ENCODE data around the gene SEMA4A.
"Not testable (repeated sequence)": the region's sequence is repeated elsewhere in the genome, so short reads cannot be mapped to it uniquely, and the experiment has no call there.

SEMA4A gene

DNA sequence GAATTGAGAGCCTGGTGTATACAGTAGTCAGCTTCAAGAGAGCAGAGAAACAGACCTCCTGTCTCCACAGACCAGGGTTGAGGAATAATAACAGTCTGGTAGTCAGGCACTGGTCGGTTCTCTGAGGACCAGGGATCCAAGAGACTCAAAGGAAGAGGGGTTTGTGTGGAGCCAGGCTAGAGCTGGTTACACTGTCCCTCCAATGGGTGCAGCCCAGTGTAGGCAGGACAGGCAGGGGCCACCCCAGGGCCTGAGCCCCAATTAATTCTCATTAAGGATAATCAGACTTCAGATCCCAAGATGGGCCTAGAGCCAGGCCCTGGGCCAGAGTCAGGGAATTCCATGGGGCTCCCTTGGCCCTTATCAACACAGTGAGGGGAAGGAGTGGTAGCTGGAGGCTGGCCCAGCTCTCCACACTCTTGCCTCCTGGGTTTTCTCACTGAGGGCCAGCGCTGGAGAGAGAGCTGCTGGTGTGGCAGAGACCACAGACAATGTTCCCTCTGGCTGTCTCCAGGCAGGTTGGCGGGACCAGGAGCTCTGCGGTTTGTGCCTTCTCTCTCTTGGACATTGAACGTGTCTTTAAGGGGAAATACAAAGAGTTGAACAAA lies 9.1 kb downstream of the SEMA4A start:
- DNase-seq: no peak

DNA sequence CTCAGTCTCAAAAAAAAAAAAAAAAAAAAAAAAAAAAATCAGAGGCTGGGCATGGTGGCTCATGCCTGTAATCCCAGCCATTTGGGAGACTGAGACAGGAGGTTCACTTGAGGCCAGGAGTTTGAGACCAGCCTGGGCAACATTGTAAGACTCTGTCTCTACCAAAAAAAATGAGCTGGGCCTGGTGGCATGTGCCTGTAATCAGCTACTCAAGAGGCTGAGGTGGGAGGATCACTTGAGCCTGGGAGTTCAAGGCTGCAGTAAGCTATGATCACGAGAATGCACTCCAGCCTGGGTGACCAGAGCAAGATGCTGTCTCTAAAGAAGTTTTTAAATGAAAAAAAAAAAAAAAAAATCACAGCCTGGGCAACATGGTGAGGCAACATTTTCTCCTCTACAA lies 10.3 kb downstream of the SEMA4A start:
- no peak for DNase-seq

DNA sequence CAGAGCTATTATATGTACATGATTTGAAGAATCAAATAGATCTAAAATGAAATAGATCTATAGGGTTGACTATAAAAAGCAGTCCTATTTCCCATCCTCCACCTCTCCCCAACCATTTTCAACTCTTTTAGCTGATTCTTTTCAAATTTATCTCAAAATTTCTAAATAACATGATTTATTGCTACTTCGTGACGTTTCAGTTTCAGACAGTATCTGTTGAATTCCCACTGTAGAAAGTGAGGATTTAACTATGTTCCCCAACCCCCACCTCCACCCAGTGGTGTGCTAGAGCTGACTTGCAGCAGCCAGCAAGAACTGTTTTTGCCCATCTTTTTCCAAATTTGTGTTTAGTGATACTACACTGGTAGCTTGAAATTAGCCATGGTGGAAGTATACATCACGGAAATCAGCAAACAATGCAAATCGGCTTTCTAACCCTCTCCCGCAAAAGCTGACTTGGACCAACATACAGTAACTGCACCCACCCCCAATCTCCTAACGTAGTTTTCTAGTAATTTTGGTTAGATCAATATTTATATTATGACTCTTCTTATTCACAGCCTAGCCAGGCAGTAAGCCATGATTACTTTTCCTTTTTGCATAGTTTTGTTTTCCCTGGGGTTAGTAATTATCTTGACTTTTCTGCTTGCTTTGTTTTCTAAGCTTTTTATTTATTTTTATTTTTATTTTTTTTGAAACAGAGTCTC lies 10.9 kb downstream of the SEMA4A start:
- DNase-seq: no peak

DNA sequence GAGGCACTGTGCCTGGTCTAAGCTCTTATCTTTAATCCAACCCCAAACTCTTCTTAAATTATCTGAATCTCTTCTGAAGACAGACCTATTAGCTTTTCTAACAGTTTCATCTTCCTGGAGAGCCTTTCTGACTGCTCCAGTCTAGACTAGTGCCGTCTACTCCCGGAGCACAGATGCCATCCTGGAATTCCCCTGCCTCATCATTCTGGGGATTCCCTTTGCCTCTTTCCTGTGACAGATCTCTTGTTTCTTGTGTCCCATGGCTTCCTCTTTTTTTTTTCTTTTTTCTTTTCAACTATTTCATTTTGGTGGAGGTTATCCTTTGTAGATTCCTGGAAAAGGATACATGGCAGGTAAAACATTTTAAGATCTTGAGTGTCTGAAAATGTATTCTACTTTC lies 11.7 kb downstream of the SEMA4A start:
- no peak for DNase-seq

DNA sequence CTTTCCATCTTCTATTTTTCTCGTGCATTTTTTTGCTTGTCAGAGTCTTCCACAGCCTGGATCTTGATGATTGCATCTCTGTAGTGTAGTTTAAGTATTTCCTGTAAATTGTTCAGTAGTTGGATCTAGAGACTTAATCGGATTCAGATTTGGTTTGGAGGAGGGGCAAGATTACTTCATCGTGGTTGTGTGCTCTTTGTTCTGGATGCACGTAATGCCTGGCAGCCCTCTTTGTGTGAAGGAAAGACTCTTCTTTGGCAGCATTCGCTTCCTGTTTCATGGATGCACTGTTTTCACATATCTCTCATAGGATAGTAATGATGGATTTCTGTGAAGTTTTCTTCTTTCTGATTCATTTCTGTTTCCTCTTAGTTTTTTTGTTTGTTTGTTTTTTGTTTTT lies 14.2 kb downstream of the SEMA4A start:
- DNase-seq: no peak

DNA sequence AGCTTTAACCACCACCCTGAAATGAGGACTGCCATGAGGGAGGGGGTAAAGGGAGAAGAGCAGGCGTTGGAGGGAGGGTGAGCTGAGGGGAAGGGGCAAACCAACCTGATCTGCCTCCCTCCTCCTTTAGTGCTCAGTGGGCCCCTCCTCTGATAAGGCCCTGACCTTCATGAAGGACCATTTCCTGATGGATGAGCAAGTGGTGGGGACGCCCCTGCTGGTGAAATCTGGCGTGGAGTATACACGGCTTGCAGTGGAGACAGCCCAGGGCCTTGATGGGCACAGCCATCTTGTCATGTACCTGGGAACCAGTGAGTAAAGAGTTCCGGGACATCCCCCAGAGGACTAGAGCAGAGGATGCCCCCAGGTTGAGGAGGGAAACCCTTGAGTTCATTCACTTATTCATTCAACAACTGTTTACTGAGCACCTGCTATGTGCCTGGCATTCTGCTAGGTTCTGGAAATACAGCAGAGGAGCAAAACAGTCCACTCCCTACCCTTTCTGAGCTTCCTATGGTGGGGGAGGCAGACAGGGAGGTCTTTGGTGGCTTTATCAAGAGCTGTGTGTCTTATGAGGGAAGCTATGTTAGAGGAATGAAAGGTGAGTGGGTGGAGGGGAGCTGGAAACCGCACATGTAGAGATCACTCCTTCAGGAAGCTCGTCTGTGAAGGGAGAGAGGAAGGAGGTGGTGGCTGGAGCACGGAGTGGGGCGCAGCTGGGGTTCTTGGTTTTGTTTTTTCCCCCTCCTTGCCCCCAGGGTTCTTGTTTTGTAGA lies 19.5 kb downstream of the SEMA4A start:
- DNase-seq: no peak

DNA sequence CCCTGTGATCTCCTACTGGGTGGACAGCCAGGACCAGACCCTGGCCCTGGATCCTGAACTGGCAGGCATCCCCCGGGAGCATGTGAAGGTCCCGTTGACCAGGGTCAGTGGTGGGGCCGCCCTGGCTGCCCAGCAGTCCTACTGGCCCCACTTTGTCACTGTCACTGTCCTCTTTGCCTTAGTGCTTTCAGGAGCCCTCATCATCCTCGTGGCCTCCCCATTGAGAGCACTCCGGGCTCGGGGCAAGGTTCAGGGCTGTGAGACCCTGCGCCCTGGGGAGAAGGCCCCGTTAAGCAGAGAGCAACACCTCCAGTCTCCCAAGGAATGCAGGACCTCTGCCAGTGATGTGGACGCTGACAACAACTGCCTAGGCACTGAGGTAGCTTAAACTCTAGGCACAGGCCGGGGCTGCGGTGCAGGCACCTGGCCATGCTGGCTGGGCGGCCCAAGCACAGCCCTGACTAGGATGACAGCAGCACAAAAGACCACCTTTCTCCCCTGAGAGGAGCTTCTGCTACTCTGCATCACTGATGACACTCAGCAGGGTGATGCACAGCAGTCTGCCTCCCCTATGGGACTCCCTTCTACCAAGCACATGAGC lies 23.3 kb downstream of the SEMA4A start:
- no peak for DNase-seq

DNA sequence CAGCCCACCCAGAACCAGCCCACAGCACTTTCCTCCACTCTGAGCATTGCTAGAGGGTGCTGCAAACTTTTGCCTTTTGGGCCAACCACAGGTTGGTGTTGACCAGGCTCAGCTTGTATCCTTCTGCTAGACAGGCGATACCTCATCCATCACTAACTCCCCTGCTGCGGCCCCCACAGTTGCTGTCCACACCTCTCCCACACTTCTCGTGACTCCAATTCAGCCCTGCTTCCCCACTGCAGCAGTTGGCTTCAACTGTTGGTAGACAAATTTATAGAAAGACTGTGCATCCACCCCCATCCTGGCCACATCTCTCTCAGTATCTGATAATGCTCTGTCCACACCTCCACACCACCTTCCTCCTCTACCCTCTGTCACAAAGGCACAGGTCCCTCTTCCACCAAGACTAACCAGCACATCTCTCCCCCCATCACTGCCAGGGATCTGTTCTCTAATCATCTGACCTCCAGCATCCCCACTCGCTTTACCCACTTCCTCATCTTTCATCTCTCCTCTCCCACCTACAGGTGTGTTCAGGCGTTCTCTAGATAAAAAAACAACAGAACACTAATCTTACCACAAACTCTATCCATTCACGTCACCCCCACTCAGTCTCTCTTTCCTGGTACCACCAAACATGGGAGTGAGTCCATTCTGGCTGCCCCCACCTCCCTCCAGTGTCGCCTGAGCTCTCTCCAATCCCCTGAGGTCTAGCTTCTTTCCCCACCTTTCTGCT lies 24.7 kb downstream of the SEMA4A start:
- DNase-seq: no peak

DNA sequence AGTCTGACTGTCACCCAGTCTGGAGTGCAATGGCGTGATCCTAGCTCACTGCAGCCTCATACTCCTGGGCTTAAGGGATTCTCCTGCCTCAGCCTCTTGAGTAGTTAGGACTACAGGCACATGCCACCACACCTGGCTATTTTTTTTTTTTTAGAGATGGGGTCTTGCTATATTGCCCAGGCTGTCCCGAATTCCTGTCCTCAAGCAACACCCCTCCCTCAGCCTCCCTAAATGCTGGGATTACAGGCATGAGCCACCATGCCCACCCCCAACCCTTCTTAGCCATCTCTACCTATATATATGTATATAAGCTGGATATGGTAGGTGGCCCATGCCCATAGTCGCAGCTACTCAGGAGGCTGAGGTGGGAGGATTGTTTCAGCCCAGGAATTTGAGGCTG lies 27.1 kb downstream of the SEMA4A start:
- DNase-seq: no peak

DNA sequence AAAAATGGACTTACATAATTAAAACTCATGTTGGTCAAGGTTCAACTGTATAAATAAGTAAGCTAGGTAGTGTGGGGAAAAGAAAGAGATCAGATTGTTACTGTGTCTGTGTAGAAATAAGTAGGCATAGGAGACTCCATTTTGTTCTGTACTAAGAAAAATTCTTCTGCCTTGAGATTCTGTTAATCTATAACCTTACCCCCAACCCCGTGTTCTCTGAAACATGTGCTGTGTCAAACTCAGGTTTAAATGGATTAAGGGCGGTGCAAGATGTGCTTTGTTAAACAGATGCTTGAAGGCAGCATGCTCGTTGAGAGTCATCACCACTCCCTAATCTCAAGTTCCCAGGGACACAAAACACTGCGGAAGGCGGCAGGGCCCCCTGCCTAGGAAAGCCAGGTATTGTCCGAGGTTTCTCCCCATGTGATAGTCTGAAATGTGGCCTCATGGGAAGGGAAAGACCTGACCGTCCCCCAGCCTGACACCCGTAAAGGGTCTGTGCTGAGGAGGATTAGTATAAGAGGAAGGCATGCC lies 28.1 kb downstream of the SEMA4A start:
- DNase-seq: not testable (repeated sequence)

DNA sequence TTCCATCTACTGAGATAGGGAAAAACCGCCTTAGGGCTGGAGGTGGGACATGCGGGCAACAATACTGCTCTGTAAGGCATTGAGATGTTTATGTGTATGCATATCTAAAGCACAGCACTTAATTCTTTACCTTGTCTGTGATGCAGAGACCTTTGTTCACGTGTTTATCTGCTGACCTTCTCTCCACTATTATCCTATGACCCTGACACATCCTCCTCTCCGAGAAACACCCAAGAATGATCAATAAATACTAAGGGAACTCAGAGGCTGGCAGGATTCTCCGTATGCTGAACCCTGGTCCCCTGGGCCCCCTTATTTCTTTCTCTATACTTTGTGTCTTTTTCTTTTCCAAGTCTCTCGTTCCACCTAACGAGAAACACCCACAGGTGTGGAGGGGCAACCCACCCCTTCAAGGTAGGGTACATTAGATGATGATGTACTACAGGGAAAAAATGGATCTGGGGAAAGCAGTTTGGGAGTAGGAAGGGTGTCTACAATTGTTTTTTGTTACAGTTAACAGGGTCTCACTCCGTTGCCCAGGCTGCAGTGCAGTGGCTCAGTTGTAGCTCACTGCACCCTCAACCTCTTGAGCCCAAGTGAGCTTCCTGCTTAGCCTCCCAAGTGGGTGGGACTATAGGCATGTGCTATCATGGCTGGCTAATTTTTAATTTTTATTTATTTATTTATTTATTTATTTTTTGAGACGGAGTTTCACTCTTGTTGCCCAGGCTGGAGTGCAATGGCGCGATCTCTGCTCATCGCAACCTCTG lies 28.8 kb downstream of the SEMA4A start:
- not testable (repeated sequence) for DNase-seq

DNA sequence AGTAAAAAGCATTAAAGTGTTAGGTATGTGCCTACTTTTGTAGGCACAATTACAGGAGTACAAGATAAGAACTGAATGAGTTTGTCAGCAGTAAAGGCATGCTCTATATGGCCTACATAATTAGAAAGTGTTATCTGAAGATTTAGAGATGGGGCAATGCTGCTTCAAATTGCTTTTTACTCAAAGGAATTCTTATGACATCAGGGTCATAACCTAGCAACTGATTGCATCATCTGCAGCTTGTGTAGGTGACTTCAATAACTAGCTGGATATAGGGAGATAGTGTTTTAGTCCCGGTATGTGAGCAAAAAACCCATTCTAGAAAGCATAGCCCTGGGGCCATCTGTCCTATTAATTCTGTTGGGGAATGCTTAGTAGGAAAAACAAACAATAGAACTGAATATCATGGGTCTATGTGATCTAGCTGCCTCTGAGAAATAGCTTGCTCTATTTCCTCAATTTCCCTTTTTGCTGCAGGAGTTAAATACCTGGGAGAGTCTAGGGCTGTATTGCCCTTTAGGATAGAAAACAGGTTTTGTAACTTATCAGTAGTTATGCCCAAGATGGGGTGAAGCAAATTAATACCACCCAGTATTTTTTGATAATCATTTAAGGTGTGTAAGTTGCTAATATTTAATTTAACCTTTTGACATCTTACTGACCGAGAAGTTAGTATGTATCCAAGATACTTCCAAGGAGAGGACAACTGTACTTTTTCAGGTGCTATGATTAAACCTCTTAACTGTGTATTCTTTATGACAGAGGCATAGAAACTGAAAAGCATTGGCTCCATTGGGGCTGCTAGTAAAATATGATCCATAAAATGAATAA lies 33.2 kb downstream of the SEMA4A start:
- DNase-seq: not testable (repeated sequence)

DNA sequence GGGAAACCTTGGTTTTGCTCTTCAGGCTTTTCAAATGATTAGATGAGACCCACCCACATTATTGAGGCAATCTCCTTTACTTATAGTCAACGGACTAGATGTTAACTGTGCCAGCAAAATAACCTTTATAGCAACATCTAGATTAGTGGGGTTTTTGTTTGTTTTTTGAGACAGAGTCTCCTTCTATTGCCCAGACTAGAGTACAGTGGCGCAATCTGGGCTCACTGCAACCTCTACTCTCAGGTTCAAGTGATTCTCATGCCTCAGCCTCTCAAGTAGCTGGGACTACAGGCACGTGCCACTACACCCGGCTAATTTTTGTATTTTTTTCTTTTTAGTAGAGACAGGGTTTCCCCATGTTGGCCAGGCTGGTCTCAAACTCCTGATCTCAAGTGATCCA lies 36.9 kb downstream of the SEMA4A start:
- DNase-seq: not testable (repeated sequence)

DNA sequence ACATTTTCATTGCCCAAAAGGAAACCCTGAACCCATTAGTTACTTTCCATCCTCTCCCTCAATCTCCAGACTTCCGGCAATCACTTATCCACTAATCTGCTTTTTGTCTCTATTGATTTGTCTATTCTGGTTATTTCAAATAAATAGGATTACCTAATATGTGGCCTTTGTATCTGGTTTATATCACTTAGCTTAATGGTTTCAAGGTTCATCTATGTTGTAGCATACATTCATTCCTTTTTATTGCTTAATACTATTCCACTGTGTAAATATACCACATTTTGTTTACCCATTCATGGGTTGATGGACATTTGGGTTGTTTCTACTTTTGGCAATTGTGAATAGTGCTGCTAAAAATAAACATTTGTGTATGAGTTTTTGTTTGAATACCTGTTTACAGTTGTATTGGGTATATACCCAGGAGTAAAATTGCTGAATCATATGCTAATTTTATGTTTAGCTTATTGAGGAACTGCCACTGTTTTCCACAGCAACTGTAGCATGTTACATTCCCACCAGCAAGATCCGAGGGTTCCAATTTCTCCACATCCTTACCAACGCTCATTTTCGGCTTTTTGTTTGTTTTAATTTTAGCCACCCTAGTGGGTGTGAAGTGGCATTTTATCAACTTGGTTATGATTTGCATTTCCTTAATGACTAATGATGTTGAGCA lies 38.0 kb downstream of the SEMA4A start:
- no peak for DNase-seq

DNA sequence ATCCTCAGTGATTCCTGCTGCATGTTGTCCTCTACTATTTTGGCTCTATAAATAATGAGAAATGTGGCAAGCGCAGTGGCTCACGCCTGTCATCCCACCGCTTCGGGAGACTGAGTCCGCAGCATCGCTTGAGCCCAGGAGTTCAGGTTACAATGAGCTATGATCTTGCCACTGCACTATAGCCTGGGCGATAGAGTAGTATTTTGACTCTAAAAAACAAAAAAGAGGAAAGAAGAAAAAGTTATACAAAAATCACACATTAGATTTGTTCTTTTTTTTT lies 39.8 kb downstream of the SEMA4A start:
- no peak for DNase-seq

DNA sequence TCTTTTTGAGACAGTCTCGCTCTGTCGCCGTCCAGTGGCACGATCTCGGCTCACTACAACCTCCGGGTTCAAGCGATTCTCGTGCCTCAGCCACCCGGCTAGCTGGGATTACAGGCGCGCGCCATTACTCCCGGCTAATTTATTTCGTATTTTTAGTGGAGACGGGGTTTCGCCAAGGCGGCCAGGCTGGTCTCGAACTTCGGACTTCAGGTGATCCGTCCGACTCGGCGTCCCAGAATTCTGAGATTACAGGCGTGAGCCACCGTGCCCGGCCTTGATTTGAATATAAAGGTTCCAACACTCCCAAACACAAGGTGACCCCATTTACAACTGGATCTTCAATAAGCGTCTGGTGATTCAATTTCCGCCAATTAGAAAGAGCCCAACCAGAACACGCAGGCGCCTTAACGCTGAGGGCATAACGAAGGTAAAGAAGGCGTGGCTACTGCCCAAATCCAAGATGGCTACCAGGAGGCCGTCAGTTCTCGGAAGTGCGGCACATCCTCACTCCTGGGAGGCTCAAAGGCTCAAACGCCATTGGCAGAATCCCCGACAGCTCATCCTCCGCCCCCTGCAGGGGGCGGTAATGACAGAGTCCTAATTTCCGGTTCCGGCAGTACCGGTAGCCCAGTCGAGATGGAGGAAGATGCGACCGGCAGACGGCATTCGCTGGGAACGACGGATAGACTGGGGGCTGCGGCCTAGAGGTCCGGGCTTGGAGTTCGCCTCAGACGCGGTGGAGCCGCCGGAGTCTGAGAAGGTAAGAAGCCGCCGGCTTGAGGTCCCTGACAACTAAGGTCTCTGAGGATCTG lies 40.3 kb downstream of the SEMA4A start, which contains the start of gene SLC25A44:
SLC25A44 (plus strand) TSS at position 617 of the 812 bp plus-strand sequence. CDS start 5,744 bp downstream, outside the sequence.
- DNase-seq: peak; percentile 98 to 99

DNA sequence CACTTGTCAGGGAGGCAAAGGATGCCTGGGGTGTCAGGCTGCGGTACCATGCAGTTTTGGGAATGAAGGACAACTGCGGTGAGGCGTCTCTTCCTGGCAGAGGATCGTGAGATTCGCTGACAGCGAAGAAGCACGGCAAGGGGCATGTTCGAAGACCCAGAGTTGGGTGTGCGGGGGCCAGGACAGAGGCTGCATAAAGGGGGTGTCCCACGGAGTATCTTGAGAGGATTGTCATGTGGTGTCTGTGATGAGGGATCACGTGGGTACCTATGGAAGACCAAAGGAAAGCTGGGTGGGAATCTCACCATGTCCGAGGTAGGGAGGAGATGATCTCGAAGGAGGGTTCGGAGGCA lies 40.9 kb downstream of the SEMA4A start:
- no peak for DNase-seq

DNA sequence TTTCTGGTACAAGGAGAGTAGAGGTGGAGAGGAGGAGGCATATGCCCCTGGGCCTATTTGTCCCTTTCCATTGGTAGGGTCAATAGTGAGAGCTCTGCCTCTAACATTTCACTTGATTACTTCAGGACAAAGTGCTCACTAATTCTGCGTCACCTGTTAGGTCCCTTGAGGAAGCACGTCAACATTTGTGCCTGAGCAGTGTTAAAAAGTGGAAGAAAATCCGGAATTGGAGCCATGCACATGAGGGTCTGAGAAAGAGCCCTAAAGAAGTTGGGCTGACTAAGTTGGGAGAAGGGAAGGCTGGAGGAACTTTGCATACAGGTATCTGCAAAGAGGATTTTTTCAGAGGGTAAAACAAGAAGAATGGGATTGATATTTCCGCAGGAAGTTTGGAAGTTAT lies 42.5 kb downstream of the SEMA4A start:
- DNase-seq: no peak

DNA sequence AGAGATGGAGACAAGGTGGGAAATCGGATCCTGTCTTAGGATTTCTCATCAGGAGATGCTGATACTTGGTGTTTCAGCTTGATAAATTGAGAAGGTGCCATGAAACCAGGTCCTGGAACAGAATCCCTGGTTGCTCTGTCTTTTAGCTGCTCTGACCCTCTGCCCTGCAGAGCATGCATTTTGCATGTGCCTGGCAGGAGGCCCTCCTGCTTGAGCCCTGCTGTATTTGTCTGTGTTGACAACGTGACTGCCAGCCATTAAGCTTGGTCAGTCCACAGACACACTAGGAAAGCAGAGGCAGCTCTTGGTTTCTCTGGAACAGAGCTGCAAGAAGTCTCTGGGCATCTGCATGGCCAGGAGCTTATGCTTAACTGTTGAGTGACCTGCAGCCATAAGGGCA lies 43.1 kb downstream of the SEMA4A start:
- no peak for DNase-seq
